Astrocyte of the cerebellum (primary cell): ENCODE measurements around the gene VAX1.

Source experiments
- DNase-seq: peaks from one replicate; pipeline ENCODE4 v3.0.0-alpha.2; 2011; ENCODE audit warnings: low read depth
- H3K4me3 ChIP-seq: 2 replicates; pipeline ENCODE4 v1.5.1; 2011; ENCODE audit warnings: mild to moderate bottlenecking, low read depth, low read length, moderate library complexity
- in situ Hi-C: cut with HindIII; loops from 2 replicates; pipeline ENCODE4 v1.10.0; 2017; ENCODE audit warnings: low sequenced_read_pairs
- TF ChIP-seq, protein P1 (sequence below): IDR thresholded peaks from 2 replicates; pipeline ENCODE4 v1.5.1; 2012; ENCODE audit warnings: low read length, low read depth, moderate library complexity, mild to moderate bottlenecking; ENCODE audit errors: missing control alignments

VAX1 gene

DNA sequence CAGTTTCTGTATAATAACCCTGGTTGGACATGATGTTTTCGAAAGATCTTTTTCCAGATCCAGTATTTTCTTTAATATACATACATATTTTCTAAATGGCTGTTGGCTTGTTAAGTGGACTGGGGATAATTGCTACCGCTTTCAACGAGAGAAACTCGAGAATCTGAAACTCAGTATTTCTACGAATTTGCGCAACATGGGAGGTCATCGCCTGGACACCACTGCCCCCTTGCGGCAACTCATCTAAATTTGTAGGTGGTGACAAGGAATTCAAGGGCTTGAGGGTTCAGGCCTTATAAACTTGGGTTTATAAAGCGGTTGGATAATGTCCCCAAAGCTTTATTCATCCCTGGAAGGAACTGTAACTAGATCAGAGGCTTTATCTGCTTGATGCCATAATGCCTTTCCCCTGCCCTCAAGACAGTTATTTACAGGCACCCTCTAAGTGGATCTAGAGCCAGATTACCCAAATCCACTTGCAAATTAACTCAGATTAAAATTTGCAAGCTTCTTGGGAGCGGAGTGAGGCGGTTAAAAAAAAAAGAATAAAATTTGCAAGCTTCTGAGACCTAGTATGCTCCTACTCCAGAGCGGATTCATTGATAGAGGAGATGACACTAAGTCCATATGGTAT, 37.9 kb upstream of the VAX1 start:
- no peak overlapping the region for H3K4me3 ChIP-seq
- peak; percentile 67 for DNase-seq
- in situ Hi-C loops: no loop called here
- TF ChIP-seq, protein P1, sequence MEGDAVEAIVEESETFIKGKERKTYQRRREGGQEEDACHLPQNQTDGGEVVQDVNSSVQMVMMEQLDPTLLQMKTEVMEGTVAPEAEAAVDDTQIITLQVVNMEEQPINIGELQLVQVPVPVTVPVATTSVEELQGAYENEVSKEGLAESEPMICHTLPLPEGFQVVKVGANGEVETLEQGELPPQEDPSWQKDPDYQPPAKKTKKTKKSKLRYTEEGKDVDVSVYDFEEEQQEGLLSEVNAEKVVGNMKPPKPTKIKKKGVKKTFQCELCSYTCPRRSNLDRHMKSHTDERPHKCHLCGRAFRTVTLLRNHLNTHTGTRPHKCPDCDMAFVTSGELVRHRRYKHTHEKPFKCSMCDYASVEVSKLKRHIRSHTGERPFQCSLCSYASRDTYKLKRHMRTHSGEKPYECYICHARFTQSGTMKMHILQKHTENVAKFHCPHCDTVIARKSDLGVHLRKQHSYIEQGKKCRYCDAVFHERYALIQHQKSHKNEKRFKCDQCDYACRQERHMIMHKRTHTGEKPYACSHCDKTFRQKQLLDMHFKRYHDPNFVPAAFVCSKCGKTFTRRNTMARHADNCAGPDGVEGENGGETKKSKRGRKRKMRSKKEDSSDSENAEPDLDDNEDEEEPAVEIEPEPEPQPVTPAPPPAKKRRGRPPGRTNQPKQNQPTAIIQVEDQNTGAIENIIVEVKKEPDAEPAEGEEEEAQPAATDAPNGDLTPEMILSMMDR: peak; percentile 82

DNA sequence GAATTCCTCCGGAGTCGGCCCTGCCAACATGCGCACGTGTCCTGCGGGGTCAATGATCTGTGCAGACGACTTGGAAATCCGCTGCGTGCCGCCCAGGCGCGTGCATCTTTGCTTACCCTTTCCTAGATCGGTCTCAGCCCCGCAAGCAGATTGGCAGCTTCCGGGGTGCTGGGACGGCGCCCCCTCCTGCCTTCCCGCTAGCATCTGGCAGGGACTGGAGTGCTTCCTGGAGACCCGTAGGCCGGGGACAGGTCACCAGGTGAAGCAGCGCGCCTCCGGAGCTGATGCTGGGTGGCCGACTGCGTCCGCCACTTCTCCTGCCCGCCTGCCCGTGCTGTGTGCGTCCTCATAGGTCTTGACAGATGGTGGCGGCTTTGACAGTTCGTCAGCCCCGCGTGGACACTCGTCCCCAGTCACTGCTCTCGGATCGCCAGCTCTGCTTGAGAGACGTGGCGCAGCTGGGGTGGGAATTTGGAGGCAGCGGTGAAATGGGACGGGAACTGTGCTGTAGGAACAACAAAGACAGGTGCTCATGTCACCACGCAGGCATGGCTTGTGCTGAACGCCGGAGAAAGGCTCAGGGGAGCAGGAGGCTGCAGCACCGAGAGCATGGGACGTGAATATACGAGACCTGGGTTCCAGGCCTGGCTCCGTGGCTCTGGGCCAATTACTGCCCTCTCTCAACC, 37.3 kb upstream of the VAX1 start:
- DNase-seq: no peak
- H3K4me3 ChIP-seq: peak overlapping the region; percentile 32
- in situ Hi-C loops: no loop called here
- TF ChIP-seq, protein P1: no peak

DNA sequence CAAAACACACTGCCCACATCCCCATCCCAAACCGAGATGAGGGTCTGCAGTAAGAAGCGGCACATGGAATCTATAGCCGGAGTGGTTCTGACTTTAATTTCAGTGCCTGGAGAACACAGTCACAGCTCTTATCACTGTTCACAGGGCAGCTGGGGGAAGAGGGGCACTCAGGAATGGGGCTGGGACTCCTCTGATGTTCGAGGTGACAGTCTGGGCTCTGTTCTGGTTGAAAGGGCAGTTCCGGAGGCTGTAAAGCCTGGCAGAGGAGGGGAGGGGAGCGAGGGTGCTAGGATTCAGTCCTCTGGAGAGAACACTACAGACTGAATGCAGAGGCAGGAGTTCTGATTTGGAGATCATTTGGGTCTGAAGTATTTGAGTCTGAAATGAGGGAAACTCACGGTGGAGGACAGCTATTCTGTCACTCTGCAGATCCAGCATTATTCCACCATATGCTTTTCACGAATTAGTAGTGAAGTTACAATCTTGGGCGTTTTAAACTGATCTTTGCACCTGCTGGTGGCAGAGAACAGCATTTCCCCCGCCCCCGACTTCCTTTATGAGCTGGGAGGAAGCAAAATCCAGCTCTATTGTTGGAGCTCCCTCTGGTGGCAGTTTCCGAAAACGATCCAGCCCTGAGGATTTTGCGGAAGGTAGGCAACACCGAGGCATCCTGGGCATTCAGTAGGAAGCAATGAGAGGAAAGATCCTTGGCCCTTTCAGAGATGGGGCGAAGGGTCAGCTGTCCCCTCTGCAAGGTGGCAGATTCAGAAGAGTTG, 36.6 kb upstream of the VAX1 start:
- peak overlapping the region; percentile 32 for H3K4me3 ChIP-seq
- TF ChIP-seq, protein P1: peak; percentile 89
- peak; percentile 60 for DNase-seq
- in situ Hi-C loops: no loop called here

DNA sequence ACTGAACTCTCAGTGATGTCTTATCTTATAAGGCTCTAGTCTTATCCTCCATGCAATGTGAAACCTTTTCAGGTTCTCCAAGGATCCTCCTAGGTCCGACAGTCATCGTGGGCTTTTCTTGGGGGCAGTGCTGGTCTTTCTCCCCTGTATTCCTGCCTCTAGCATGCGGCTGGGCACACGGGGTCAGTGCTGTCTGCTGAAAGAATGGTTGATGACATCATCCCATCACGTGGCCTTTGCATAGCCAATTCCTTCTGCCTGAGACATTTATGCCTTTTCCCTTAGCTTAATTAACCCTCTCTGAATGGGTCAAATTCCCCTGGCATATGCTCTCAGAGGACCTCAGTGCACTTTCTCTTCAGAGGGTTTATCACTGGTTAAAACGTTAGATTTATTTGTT, 32.2 kb upstream of the VAX1 start:
- TF ChIP-seq, protein P1: no peak
- in situ Hi-C loops: no loop called here
- no peak overlapping the region for H3K4me3 ChIP-seq

DNA sequence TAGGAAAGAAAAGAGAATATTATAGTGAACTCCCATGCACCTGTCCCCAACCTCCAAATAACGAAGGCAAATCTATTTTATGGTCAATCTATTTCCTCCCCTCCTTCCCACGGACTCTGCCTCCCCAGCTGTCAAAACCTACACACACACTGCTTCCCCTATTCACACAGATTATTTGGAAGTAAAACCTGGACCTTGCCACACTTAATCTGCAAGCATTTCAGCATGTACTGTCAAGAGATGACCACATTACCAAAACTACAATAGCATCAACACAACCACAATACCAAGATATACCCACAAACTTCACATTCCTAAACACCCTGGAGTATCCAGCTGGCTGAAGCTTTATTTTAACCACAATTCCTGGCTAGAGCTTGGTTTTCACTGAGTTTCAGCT, 31.4 kb upstream of the VAX1 start:
- in situ Hi-C loops: loop anchor here (10.0 kb wide), 1 partner anchor 65 kb away; no protein-coding TSS in a partner anchor
- TF ChIP-seq, protein P1: no peak
- peak; percentile 36 for DNase-seq
- no peak overlapping the region for H3K4me3 ChIP-seq

More for the DNA sequence above, 32.2 kb upstream of the VAX1 start:
- no peak for DNase-seq

DNA sequence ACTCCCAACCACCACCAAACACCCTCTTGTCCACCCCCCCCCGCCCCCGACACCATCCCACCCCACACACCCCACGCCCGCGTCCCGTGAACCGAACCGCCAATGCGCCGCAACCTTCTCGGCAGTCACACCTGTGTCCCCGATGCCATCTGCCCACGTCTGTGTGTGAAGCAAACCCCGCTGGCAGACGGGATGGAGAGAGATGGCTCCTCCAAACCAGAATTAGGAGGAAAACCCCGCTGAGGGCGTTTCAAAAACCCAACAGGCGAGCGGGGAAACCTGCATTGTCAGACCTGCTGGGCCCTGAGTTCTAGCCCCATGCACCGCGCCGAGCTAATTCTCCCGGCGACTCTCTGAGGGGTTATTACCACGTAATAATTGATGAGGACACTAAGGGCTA, 30.7 kb upstream of the VAX1 start:
- in situ Hi-C loops: loop anchor here (10.0 kb wide), 1 partner anchor 64 kb away; no protein-coding TSS in a partner anchor
- no peak for DNase-seq
- no peak overlapping the region for H3K4me3 ChIP-seq
- TF ChIP-seq, protein P1: no peak
